HG03565 (cell line): ENCODE data around the gene VASH1.

Source experiments
- ATAC-seq: cut with Tn5 transposase; IDR thresholded peaks from one replicate; pipeline ENCODE4 v1.9.1; 2021; ENCODE audit warnings: mild to moderate bottlenecking, moderate library complexity; ENCODE audit not compliant: unreplicated experiment

VASH1 gene

GRCh38 chr14:76742185-76742584, 19.1 kb upstream of the VASH1 start:
- ATAC-seq, result no peak

- ATAC-seq, result no peak
These were observed 18.3 kb upstream of the VASH1 start for GRCh38 chr14:76742966-76743365.

- ATAC-seq, result no peak
These were observed 8.5 kb upstream of the VASH1 start for GRCh38 chr14:76752744-76753143.

- ATAC-seq, result no peak
These were observed 7.6 kb upstream of the VASH1 start for GRCh38 chr14:76753541-76754198.

GRCh38 chr14:76754586-76754985, 6.7 kb upstream of the VASH1 start:
- no peak for ATAC-seq

GRCh38 chr14:76755610-76756370, 5.5 kb upstream of the VASH1 start:
- no peak for ATAC-seq

GRCh38 chr14:76756371-76756750, 4.9 kb upstream of the VASH1 start:
- ATAC-seq, result no peak

- ATAC-seq, result no peak
These were observed 1.7 kb upstream of the VASH1 start for GRCh38 chr14:76759589-76759988.

- ATAC-seq, result no peak
These were observed 735 bp upstream of the VASH1 start for GRCh38 chr14:76760331-76761135.

GRCh38 chr14:76761960-76762410, 717 bp downstream of the VASH1 start:
- ATAC-seq, result no peak

GRCh38 chr14:76762411-76763095, 1.3 kb downstream of the VASH1 start:
- ATAC-seq, result no peak

GRCh38 chr14:76763096-76764041, 2.1 kb downstream of the VASH1 start:
- no peak for ATAC-seq

- no peak for ATAC-seq
These were observed 4.2 kb downstream of the VASH1 start for GRCh38 chr14:76765461-76765931.

GRCh38 chr14:76767681-76768656, 6.7 kb downstream of the VASH1 start:
- peak; percentile 84 for ATAC-seq

- ATAC-seq, result no peak
These were observed 7.6 kb downstream of the VASH1 start for GRCh38 chr14:76768671-76769500.

GRCh38 chr14:76769636-76770292, 8.5 kb downstream of the VASH1 start:
- no peak for ATAC-seq
